ENCODE results near the gene NARF.

Gene NARF

DNA sequence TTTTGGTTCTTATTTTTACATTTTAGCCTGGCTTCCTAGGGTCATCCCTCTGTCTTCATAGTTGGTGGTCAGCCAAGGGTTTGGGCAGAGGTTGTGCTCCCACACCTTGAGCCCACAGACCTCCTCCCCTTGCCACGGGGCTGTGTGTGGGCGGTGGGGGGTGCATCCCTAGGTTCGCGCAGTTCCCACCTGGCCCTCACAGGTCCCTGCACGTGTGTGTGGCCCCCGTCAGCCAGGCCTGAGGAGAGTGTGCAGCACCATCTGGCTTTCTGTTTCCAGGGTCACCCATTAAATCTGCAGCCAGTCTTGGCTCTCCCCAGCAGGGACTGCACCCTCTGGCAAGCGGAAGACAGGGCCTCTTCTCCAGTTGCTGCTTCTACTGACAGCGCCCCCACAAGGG lies 26.5 kb upstream of the NARF start:
- in situ Hi-C loops (cut with HindIII; ENCODE audit: low sequenced_read_pairs): no loop called here

DNA sequence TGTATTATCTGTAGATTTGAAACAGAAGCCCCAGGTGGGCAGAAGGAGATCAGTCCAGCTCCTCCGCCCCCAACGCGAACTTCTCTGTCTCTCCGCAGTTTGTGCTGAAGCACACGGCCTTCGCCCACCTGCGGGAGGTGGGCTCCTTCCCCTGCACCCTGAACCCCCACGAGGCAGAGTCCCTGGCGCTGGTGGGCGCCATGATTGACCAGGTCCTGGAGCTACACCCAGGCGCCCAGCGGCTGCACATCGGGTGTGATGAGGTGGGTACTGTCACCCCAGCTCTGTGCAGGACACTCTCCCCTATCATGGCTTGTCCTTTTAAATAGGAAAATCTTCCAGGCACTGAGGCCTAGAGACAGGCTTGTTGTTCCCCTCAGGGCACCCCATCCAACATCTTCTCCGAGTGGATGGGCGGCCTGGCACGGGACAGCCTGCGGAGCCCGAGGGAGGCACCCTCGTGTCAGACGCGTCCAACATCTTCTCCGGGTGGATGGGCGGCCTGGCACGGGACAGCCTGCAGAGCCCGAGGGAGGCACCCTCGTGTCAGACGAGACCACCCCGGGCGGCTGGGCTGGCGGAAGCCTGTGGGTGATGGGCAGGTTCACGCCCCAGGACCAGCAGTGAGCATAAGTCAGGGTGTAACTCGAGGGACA lies 24.9 kb upstream of the NARF start:
- in situ Hi-C loops (cut with HindIII; ENCODE audit: low sequenced_read_pairs): no loop called here

DNA sequence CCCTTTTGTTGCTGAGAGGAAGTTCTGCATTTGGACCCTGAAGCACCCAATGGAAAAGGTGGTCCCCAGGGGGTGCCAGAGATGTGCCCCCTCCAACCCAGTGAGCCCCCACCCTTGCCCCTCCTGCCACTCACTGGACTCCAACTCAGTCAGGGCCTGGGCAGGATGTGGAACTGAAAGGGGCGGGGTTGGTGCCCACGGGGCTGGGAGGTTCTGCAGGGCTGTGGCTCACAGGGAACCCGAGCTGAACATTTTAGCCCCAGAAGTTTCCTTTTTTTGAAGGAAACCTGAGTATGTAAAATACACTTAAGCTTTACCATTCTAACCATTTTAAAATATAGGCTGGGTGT lies 24.4 kb upstream of the NARF start:
- in situ Hi-C loops (cut with HindIII; ENCODE audit: low sequenced_read_pairs): no loop called here

DNA sequence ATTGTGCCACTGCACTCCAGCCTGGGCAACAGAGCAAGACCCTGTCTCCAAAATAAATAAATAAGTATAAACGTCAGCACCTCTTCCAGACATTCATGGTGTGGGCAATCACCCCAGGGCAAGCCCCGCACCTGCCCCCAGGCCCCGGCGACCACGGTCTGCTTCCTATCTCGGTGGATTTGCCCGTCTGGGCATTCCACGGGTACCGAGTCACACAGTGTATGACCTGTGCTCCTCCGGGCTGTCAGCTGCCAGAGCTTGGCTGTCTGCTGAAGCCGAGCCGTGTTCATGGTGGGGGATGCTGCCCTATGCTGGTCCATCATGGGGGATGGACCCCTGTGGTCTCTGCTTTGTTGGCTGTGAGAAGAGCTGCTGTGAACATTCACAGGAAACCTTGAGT lies 23.4 kb upstream of the NARF start:
- in situ Hi-C loops (cut with HindIII; ENCODE audit: low sequenced_read_pairs): no loop called here

DNA sequence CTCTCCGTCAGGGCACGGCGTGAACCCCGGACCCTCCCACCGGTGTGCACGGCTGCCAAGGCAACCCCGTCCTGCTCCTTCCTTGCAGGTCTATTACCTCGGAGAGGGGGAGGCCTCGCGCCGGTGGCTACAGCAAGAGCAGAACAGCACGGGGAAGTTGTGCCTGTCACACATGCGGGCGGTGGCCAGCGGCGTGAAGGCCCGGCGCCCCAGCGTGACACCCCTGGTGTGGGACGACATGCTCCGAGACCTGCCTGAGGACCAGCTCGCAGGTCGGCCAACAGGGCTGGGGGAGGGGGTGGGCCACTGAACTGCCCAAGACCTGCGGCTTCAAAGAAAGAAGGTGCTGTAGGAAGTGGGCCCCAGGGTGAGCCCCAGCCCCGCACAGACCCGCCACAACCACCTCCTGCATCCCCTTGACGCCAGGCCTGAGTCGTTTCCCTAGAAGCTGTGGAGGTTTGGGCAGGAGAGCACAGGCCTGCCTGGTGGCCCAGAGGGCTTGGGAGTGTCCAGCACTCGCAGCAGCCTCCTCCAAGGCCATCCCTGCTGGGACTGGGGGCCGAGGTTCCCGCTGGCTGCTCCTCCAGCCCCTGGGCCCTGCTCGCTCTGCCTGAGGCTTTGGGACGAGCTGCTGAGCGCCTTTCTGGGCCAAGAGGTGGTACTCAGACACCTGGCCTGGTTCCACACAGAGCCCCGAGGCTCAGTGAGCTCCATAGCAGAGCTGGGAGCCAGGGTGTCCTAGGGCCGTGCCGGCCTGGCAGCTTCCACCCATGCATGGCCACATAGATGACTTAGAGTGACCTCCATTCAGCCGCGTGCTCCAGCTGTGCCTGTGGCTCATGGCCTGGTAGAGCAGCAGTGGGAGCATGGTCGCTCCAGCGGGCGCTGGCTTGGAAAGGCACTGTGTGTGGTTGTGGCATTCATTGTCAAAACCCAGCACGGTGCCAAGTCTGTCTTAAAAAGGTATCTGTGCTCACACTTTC lies 22.6 kb upstream of the NARF start:
- in situ Hi-C loops (cut with HindIII; ENCODE audit: low sequenced_read_pairs): no loop called here

DNA sequence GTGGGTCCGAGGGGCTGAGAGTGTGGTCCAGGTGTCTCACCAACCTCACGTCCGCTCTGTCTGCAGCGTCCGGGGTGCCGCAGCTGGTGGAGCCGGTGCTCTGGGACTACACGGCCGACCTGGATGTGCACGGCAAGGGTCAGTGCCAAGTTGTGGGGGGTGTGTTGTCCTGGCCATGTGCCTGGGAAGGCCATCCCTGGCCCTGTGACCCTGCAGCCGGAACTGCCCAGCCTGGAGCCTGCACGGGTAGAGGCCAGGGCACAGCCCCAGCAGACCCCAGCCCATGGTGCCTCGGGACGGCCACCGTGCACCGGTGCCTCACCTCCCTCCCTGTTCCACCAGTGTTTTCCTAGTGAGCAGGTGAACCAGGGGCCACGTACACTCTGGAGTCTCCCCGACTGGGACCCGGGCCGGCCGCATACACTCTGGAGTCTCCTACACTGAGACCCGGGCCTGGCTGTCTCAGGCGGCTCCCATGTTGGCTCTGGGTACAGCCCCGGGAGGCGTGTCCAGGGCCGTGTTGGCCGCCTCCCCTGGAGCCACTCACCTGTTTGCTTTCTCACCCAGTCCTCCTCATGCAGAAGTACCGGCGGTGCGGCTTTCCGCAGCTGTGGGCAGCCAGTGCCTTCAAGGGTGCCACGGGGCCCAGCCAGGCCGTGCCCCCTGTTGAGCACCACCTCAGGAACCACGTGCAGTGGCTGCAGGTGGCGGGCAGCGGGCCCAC lies 21.8 kb upstream of the NARF start:
- in situ Hi-C loops (cut with HindIII; ENCODE audit: low sequenced_read_pairs): no loop called here

DNA sequence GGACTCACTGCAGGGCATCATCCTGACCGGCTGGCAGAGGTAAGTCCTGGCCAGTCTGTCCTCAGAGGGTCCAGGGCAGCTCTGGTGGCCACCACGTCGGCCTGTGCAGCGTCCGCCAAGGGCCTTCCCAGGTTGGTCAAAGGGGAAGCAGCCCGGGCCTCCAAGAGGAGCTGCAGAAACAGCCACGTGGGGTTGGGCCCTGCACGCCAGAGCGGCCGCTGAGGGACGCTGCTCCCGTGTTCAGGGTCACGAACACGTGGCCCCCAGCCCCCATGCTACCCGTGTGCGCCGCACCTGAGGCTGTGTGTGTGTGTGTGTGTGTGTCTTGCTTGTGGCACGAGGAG lies 21.2 kb upstream of the NARF start:
- in situ Hi-C loops (cut with HindIII; ENCODE audit: low sequenced_read_pairs): no loop called here

DNA sequence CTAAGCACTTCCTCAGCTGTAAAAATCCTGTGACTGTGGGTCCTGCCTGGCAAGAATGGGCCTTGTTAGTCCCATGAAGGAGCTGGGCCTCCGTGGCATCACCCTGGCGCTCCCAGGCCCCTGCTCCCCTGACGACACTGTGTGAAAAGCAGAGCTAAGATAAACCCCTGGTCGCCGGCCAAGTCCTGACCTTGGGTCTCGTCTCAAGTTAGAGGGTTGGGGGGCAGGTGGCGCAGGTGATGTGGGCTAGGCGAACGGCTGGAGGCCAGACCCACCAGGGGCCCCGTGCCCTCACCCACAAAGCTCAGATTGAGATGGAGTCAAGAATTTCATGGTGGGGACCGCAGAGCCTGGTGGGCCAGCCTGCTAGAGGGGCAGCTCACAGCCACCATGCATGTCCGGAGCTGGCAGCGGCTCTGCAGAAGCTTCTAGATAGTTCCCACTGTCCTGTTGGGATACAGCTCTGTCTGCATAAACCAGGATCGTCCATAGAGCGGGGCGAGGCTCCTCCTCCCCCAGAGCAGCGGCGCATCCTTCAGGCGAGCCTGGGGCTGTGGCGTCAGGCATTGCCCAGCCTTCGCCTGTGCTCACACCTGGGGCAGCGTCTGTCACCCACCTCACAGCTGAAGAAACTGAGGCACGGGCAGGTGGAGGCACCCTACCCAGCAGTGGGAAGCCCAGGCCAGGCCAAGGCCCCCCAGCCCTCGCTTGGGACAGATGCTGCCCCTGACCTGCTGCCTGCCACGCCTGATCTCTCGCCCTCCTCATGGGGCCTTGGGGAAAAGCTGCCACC lies 19.9 kb upstream of the NARF start:
- in situ Hi-C loops (cut with HindIII; ENCODE audit: low sequenced_read_pairs): no loop called here

DNA sequence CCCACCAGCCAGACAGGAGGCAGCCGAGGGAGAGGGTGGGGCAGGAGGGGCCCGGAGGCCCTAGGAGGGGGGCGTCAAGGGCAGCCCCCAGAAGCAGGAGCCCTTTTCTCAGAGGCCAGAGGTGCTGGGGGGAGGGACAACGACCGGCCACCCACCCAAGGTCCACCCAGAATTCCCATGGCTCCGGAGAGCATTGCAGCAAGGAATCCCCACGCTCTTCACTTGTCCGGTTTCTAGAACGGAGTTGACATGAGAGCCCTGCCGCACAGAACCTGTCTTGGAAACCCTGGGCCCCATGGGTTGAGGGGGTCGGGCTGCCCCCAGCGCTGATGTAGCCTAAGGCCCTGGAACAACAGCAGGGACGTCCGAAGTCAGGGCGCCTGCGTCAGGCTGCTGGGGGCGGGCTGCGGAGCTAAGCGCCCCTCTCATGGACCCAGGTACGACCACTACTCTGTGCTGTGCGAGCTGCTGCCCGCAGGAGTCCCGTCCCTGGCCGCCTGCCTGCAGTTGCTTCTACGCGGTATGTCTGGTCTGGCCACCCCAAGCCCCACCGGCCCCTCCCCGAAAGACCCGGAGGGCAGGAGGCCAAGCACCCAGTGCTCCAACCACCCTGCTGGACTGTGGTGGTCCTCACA lies 19.2 kb upstream of the NARF start:
- in situ Hi-C loops (cut with HindIII; ENCODE audit: low sequenced_read_pairs): no loop called here

DNA sequence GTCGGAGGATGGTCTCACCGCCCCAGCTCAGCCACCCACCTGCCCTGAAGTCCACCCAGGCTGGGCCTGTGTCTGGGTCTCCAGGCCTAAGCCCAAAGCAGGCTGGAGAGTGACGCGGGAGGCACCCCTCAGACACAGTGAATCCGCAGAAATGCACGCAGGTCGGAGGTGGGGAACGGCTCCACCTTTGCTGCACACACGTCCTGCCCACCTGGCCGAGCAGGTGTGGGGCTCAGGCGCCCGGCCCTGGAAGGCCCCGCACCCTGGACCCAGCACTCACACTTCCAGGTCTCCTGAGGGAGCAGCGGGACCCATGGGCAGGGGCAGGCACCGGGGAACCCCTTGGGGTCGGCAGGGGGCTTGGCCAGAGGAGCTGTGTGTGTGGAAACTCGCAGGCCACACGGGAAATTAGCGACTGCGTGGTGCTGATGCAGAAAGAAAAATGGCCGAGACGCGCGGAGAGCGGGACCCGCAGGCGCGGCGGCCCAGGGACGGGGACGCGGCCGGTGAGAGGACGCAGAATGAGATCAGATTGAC lies 18.6 kb upstream of the NARF start:
- in situ Hi-C loops (cut with HindIII; ENCODE audit: low sequenced_read_pairs): no loop called here

DNA sequence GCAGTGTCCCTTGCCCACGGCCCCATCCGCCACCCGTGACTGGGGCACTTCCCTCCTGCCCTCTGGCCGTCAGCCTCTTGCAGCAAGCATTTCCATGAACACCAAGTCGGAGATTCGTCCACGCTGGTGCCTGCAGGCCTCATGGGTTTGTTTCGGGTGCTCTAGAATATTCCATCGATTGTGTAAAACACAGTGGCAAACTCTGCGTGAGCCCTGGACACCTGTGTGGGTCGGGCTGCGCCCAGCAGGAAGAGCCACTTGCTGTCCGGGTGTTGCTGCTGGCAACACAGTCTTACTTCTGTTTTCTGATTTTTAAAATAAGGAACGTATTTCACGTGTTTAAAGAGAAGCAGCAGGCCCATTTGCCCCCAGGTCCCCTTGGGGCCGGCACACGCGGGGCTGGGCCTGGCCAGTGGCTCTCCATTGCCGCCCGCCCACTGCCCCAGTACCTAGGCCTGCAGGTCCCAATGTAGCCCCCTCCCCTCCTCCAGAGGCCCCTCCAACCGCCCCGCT lies 18.0 kb upstream of the NARF start:
- in situ Hi-C loops (cut with HindIII; ENCODE audit: low sequenced_read_pairs): no loop called here

DNA sequence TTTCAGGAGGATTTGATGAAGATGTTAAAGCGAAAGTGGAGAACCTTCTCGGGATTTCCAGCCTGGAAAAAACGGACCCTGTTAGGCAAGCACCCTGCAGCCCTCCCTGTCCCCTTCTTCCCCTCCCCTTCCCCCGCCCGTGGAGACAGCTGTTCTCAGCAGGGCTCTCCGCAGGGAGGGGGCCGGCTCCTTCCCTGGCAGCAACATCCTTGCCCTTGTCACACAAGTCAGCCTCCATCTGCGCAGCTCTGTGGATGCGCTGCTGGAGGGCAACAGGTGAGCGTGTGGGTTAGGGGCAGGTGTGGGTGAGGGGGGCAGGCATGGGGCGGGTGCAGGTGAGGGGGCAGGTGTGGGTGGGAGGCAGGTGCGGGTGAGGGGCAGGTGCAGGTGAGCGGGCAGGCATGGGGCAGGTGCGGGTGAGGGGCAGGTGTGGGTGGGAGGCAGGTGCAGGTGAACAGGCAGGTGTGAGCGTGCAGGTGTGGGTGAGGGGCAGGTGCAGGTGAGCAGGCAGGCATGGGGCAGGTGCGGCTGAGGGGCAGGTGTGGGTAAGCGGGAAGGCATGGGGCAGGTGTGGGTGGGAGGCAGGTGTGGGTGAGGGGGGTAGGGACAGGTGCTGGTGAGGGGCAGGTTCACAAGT lies 17.4 kb upstream of the NARF start:
- in situ Hi-C loops (cut with HindIII; ENCODE audit: low sequenced_read_pairs): no loop called here

DNA sequence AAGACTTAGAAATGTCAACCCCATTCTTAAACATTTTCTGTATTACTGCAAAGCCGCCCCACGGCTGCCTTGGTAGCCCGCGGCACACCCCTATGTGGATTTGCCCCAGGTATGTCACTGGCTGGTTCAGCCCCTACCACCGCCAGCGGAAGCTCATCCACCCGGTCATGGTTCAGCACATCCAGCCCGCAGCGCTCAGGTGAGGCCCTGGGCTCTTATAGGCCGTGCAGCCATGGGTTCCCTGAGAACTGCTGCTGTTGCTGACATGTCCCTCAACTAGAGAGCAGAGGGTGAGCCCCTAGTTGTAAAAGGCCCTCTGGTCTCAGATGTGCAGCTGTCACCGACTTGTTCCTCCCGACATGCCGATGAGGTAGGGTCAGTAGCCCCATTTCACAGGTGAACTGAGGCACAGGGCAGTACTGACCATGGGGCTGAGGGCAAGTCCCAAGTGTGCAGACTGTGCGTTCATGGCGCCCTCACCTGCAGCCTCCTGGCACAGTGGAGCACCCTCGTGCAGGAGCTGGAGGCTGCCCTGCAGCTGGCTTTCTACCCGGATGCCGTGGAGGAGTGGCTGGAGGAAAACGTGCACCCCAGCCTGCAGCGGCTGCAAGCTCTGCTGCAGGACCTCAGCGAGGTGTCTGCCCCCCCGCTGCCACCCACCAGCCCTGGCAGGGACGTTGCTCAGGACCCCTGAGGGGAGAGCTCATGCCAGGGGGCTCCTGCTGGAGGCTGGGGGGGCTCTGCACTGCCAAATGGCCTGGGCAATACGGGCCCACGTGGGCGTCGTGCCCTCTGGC lies 16.7 kb upstream of the NARF start:
- in situ Hi-C loops (cut with HindIII; ENCODE audit: low sequenced_read_pairs): no loop called here

DNA sequence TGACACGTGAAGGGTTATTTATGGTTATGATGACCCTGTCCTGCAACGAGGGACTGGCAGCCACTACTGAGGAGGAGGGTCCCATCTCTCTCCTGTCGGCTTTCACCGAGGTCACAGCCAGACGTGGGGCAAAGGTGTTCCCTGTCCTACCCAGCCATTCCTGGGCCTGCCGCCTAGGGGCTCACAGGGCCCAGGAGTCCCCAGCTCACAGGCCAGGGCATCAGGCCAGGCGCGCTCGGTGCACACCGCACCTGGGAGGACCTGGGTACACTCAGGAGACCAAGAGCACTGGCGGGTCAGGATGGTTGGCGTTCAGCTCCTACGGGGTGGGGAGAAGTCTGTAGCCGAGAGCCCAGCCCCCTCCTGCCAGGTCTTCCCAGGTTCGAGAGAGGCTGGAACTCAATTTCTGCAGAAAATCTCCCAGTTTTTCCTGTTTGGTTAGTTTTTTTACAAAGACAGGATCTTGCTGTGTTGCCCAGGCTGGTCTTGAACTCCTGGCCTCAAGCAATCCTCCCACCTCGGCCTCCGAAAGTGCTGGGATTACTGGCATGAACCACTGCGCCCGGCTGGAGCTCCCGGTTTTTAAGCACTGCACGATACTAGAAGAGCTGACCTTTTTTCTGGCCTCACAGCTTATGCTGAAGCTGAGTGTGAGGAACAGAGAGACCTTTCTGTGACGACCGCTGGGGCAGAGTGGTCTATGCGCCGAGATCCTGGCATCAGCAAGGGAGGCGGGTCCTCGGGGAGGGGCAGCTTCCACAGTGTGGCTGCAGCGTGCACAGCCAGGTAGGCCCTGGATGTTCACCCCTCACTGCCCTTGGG lies 15.7 kb upstream of the NARF start:
- in situ Hi-C loops (cut with HindIII; ENCODE audit: low sequenced_read_pairs): no loop called here

DNA sequence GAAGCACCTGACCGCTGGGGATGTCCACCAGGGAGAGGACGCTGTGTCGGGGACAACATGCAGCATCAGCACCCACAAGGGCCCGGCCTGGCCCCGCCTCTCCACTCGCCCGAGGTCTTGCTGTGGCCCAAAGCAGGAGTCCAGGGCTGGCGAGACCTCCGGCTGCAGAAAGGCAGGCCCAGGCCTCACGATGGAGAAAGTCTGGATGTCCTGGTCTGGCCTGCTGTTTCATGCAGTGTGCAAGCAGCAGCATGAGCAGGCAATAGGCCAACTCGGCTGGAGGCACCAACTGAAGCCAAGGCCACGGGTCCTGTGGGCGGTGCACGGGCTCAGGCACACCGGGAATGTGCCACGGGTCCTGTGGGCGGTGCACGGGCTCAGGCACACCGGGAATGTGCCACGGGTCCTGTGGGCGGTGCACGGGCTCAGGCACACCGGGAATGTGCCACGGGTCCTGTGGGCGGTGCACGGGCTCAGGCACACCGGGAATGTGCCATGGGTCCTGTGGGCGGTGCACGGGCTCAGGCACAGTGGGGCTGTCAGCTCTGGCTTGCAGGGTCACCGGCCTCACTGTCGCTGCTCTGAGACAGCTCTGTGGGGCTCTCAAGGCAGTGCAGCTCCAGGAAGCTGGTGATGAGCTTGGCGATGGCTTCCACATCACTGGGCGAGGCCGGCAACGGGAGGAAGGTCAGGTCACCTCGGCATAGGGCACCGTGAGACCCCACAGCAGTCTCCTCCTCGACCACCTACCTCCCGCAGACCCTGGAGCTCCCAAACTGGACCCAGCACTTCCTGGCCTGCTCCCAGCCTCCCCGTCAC lies 14.9 kb upstream of the NARF start:
- in situ Hi-C loops (cut with HindIII; ENCODE audit: low sequenced_read_pairs): no loop called here

DNA sequence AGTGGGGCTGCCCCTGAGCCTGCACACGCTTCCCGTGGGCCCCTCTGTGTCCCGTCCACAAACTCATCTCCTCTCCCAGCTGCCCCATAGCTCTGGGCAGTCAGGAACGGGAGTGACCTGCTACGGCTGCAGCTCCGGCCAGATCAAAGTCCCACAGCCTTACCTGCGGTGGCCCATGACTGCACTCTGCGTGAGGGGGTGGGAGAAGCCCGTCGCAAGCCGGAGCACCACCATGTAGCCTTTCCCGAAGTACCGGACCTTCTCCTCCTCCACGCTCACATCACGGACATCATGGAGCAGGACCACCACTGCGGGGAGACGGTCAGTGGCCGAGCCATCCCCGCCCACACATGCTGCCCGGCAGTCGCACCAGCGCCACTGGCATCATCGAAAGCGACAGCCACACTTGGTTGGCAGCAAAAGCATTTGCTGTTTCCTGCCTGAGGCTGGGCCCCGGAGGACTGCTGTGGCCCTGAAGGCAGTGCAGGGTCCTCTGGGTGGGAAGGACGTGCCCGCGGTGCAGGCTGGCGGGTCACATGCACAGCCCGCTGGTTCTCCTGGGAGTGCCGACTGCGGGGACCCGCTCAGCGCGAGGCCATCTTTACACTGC lies 14.2 kb upstream of the NARF start:
- in situ Hi-C loops (cut with HindIII; ENCODE audit: low sequenced_read_pairs): no loop called here
